Transverse colon (tissue), 4 donors: Measurements from ENCODE around the gene CP. TPM values are rescaled to one million over a fixed set of nuclear protein-coding genes. Genes with fewer than 3 reads are reported as not detected.
A peak's percentile ranks its signal among the peaks of the same experiment; 100 is the strongest.

ENCODE experiments used
- DNase-seq: peaks from one replicate; pipeline ENCODE4 v3.0.0-alpha.2; 2019
- H3K27ac ChIP-seq, 4 donors: fragments of 200-600 bp; sonication (generic); 2 replicates each; pipeline ENCODE4 v1.5.1; 2016 to 2018; ENCODE audit warnings: inconsistent platforms in 4 of 4
- H3K27me3 ChIP-seq: fragments of 200-600 bp; sonication (generic); 2 replicates; pipeline ENCODE4 v1.5.1; 2017; ENCODE audit warnings: inconsistent platforms
- H3K36me3 ChIP-seq, 4 donors: fragments of 200-600 bp; sonication (generic); 2 replicates each; pipeline ENCODE4 v1.5.1; 2017 to 2019; ENCODE audit warnings: inconsistent platforms in 4 of 4
- H3K4me1 ChIP-seq, 4 donors: fragments of 200-600 bp; sonication (generic); 2 replicates each; pipeline ENCODE4 v1.5.1; 2017 to 2020; ENCODE audit warnings: inconsistent platforms in 4 of 4
- H3K4me3 ChIP-seq, 4 donors: fragments of 200-600 bp; sonication (generic); 1 replicate in 1 of 4; 2 replicates in 3 of 4; pipeline versions ENCODE4 v1.5.1 to v1.6.1; 2017 to 2019; ENCODE audit warnings: inconsistent platforms in 4 of 4
- H3K9me3 ChIP-seq, 2 donors: fragments of 200-600 bp; sonication (generic); 2 replicates each; pipeline ENCODE4 v1.5.1; 2017 to 2019; ENCODE audit warnings: inconsistent platforms in 2 of 2
- EP300 ChIP-seq: sonication (generic); formaldehyde crosslinking; IDR thresholded peaks from one replicate; pipeline ENCODE4 v1.6.1; 2017; ENCODE audit warnings: antibody characterized with exemption, low read depth
- POLR2A ChIP-seq: fragments of 450-650 bp; IDR thresholded peaks from one replicate; pipeline ENCODE4 v1.6.1; 2016; ENCODE audit warnings: antibody characterized with exemption, mild to moderate bottlenecking, moderate library complexity
- POLR2AphosphoS5 ChIP-seq, 3 donors: sonication (generic); formaldehyde crosslinking; IDR thresholded peaks; one replicate each; pipeline ENCODE4 v1.6.1; 2016; ENCODE audit warnings: antibody characterized with exemption in 3 of 3
- WGBS, 2 donors: methylation state at CpG; one replicate each; pipeline ENCODE4 v1.1.5; 2018; ENCODE audit warnings: low coverage in 1 of 2; 5-methylcytosine and 5-hydroxymethylcytosine counted together
- in situ Hi-C, 4 donors: fragments of 200-750 bp; cut with MboI; loops; one replicate each; pipeline versions ENCODE4 v1.15.0 to v1.15.1; 2017; ENCODE audit warnings: low sequenced_read_pairs in 3 of 4, low pct_ligation_motif_present in 1 of 4, low pct_unique_long_range_greater_than_20kb in 1 of 4
- intact Hi-C: fragments of 100-400 bp; cut with DNase I; formaldehyde crosslinking; loops from one replicate; pipeline ENCODE4 v1.15.1; 2023; ENCODE audit warnings: low total_unique reads
- total RNA-seq, 4 donors: library from RNA; depleted of rRNA; stranded (reverse); fragments of >200 nt; gene quantifications; one replicate each; pipeline ENCODE4 v1.1.0, GENCODE V29; 2016
- TF ChIP-seq, protein P1 (sequence below), 5 experiments: fragments of 200-600 bp in 3 of 5; fragments of 450-650 bp in 2 of 5; sonication (generic) in 3 of 5; IDR thresholded peaks; 1 replicate in 2 of 5; 2 replicates in 3 of 5; pipeline ENCODE4 v1.5.1; 2016 to 2017; ENCODE audit warnings: antibody characterized with exemption in 5 of 5, inconsistent platforms in 3 of 5, mild to moderate bottlenecking in 2 of 5, moderate library complexity in 1 of 5

Gene CP
- total RNA-seq, 4 donors from 2014 or later = 0.80 to 19.5 (median 7.0) TPM; not detected in 1

DNA sequence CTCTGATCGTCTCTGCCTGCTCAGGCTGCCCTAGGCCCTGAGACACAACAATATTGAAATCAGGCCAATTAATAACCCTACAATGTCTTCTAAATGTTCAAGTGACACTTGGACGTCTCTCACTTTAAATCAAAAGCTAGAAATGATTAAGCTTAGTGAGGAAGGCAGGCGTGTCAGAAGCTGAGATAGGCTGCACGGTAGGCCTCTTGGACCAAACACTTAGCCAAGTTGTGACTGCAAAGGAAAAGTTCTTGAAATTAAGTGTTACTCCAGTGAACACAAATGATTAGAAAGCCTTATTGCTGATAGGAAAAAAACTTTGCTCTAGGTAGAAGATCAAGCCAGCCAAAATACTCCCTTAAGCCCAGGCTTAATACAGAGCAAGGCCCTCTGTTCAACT, 90.0 kb downstream of the CP start:
- H3K4me1 ChIP-seq = peaks cover 5 to 46% (median 17%) of the 10 kb centered on the region in 4 donors
- intact Hi-C loops (no loop called here), in situ Hi-C loops (no loop called here)
- peak overlapping the region in 1 of 4 donors; percentile 7 for H3K4me3 ChIP-seq
- H3K27ac ChIP-seq = peak overlapping the region in 3 of 4 donors; percentile 15 to 95 (median 36)
- TF ChIP-seq EP300 (no peak), POLR2AphosphoS5 (IDR thresholded peaks at IDR 0.05) (no peak), POLR2A (no peak)
- TF ChIP-seq, protein P1, sequence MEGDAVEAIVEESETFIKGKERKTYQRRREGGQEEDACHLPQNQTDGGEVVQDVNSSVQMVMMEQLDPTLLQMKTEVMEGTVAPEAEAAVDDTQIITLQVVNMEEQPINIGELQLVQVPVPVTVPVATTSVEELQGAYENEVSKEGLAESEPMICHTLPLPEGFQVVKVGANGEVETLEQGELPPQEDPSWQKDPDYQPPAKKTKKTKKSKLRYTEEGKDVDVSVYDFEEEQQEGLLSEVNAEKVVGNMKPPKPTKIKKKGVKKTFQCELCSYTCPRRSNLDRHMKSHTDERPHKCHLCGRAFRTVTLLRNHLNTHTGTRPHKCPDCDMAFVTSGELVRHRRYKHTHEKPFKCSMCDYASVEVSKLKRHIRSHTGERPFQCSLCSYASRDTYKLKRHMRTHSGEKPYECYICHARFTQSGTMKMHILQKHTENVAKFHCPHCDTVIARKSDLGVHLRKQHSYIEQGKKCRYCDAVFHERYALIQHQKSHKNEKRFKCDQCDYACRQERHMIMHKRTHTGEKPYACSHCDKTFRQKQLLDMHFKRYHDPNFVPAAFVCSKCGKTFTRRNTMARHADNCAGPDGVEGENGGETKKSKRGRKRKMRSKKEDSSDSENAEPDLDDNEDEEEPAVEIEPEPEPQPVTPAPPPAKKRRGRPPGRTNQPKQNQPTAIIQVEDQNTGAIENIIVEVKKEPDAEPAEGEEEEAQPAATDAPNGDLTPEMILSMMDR (IDR thresholded peaks at IDR 0.05) = no peak
- no peaks in the 10 kb centered on the region for H3K36me3 ChIP-seq
- H3K27me3 ChIP-seq = no peaks in the 10 kb centered on the region
- no peaks in the 10 kb centered on the region for H3K9me3 ChIP-seq
- DNase-seq = no peak
- 44 to 60% methylated on average over 1 to 4 of the region's 4 CpGs for WGBS, 2 donors

DNA sequence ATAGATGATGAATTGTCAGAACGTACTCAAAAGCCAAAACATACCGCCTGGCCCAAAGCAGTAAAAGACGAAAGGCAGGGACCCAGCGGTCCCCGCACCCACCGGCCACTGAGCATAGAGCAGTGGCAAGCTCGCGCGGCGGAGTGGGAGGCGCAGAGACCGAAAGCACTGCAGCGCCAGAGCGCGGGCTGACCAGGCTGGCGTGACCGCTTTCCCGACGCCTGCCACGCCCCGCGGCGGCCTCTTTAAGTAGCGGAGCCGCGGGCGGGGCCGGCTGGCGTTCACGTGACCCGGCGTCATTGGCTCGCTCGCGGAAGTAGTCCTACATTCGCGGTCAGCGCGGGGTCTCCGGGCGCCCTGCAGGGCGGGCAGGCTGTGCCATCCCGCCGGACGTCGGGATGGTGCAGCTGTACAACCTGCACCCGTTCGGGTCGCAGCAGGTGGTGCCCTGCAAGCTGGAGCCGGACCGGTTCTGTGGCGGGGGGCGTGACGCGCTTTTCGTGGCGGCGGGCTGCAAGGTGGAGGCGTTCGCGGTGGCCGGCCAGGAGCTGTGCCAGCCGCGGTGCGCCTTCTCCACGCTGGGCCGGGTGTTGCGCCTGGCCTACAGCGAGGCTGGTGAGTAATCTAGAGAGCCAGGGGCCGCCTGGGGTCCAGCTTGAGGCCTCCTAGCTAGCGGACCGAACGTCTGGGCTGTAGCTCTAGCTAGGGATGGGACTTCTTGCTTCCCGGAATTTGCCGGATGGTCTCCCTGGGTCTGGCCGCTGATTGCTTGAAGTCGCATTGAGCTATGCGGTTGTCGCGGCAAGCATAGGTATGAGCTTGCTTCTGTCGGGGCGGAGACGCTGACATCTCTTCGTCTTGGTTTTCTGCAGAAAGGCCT, 92.1 kb downstream of the CP start, which contains the start of gene HPS3:
TSS of gene HPS3 (plus strand) at position 313 of the 880 bp plus-strand sequence. CDS start at position 399, 86 bp downstream.
- Histone ChIP-seq H3K9me3 (no peaks in the 10 kb centered on the region), H3K4me3 (peak within 1 kb of the TSS; percentile 91 to 93 (median 91)), H3K4me1 (peaks cover 5 to 40% (median 17%) of the 10 kb centered on the region in 4 donors), H3K27me3 (no peaks in the 10 kb centered on the region), H3K36me3 (no peaks in the 10 kb centered on the region), H3K27ac (peak within 1 kb of the TSS; percentile 91 to 96 (median 94))
- in situ Hi-C loops (loop anchor here in 1 of 4 donors (10.0 kb wide), 1 partner anchor 145 kb away; no protein-coding TSS in a partner anchor), intact Hi-C loops (no loop called here)
- no peak for TF ChIP-seq EP300
- TF ChIP-seq, protein P1 (IDR thresholded peaks at IDR 0.05) = peak in 1 of 5 experiments; percentile 6
- TF ChIP-seq POLR2A = peak; percentile 87
- peak; percentile 89 to 96 (median 96) for TF ChIP-seq POLR2AphosphoS5 (IDR thresholded peaks at IDR 0.05)
- peak; percentile 94 for DNase-seq
- WGBS, 2 donors = 1% methylated on average over 32 of the region's 84 CpGs; no CpG with 5 or more reads in 1 of the 2 donors

DNA sequence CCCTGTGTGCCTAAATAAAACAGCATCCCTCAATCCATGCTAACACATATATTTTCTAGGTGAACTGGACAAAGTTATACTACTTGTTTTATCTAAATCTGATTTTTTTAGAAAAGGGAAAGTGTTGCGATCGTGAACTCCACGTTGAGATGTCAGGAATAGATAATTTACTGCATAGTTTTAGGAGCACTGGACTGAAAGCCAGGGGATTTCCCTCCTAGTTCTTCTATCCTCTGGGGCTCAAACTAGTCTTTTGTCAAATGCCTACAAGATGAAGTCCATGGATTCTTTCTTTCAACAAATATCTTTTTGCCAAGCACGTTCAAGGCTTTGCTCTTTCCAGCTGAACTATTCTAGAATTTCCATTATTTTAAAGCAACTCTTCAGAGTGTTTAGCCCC, 92.8 kb downstream of the CP start:
- no peaks in the 10 kb centered on the region for H3K9me3 ChIP-seq
- H3K4me3 ChIP-seq = peak overlapping the region; percentile 91 to 93 (median 91)
- peaks cover 5 to 32% (median 17%) of the 10 kb centered on the region in 4 donors for H3K4me1 ChIP-seq
- in situ Hi-C loops (loop anchor here in 1 of 4 donors (10.0 kb wide), 1 partner anchor 146 kb away; no protein-coding TSS in a partner anchor), intact Hi-C loops (no loop called here)
- peak overlapping the region; percentile 91 to 96 (median 94) for H3K27ac ChIP-seq
- 10 to 14% methylated on average over 2 to 4 of the region's 4 CpGs for WGBS, 2 donors
- no peaks in the 10 kb centered on the region for H3K27me3 ChIP-seq
- TF ChIP-seq, protein P1 (IDR thresholded peaks at IDR 0.05) = no peak
- no peak for TF ChIP-seq POLR2AphosphoS5 (IDR thresholded peaks at IDR 0.05)
- no peak for TF ChIP-seq POLR2A
- no peak for TF ChIP-seq EP300
- no peak for DNase-seq
- H3K36me3 ChIP-seq = no peaks in the 10 kb centered on the region
